NCI-H2081 (cell line): Measurements from ENCODE around the gene CXADR.

Experiments
- DNase-seq, 2 experiments: peaks; one replicate each; lab custom pipeline; 2025; lab: John Stamatoyannopoulos, UW

The CXADR gene

GRCh38 chr21:17607684-17608083 lies 94.8 kb downstream of the CXADR start:
- DNase-seq: no peak

GRCh38 chr21:17609681-17610080 lies 96.8 kb downstream of the CXADR start:
- no peak for DNase-seq

- no peak for DNase-seq
Observed at GRCh38 chr21:17610911-17611310, 98.1 kb downstream of the CXADR start.

- peak; percentile 43 to 64 for DNase-seq
Observed at GRCh38 chr21:17611414-17612022, 98.7 kb downstream of the CXADR start.

- DNase-seq: no peak
Observed at GRCh38 chr21:17612023-17612564, 99.3 kb downstream of the CXADR start.

GRCh38 chr21:17612565-17613241 lies 99.9 kb downstream of the CXADR start, which contains the start of gene BTG3:
Gene BTG3 (minus strand): TSS chr21:17612901. CDS start chr21:17609144, 3,757 bp downstream.
- peak; percentile 71 to 82 for DNase-seq

GRCh38 chr21:17613242-17613676 lies 100.4 kb downstream of the CXADR start:
- no peak for DNase-seq

- no peak for DNase-seq
Observed at GRCh38 chr21:17616831-17617230, 104.0 kb downstream of the CXADR start.

- DNase-seq: no peak
Observed at GRCh38 chr21:17622018-17622417, 109.2 kb downstream of the CXADR start.

GRCh38 chr21:17631195-17631594 lies 118.4 kb downstream of the CXADR start:
- no peak for DNase-seq

GRCh38 chr21:17636711-17637110 lies 123.9 kb downstream of the CXADR start:
- no peak for DNase-seq

- DNase-seq: no peak
Observed at GRCh38 chr21:17640821-17641220, 128.0 kb downstream of the CXADR start.
